22Rv1 (cell line): ENCODE data around the gene TUBB.

Experiments
- ZFX ChIP-seq: fragments of 450-650 bp; IDR thresholded peaks from 2 replicates; pipeline ENCODE4 v1.6.1; 2017; ENCODE audit warnings: antibody characterized with exemption, borderline replicate concordance
- TF ChIP-seq, protein P1 (sequence below): fragments of 450-650 bp; IDR thresholded peaks from 2 replicates; pipeline ENCODE4 v1.5.1; 2017; ENCODE audit warnings: mild to moderate bottlenecking

- TF ChIP-seq, protein P1, sequence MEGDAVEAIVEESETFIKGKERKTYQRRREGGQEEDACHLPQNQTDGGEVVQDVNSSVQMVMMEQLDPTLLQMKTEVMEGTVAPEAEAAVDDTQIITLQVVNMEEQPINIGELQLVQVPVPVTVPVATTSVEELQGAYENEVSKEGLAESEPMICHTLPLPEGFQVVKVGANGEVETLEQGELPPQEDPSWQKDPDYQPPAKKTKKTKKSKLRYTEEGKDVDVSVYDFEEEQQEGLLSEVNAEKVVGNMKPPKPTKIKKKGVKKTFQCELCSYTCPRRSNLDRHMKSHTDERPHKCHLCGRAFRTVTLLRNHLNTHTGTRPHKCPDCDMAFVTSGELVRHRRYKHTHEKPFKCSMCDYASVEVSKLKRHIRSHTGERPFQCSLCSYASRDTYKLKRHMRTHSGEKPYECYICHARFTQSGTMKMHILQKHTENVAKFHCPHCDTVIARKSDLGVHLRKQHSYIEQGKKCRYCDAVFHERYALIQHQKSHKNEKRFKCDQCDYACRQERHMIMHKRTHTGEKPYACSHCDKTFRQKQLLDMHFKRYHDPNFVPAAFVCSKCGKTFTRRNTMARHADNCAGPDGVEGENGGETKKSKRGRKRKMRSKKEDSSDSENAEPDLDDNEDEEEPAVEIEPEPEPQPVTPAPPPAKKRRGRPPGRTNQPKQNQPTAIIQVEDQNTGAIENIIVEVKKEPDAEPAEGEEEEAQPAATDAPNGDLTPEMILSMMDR: no peak
- TF ChIP-seq ZFX: no peak
Observed at GRCh38 chr6:30691208-30691847, 28.8 kb upstream of the TUBB start.
